HepG2 (cell line): Measurements from ENCODE around the gene PEX14. TPM values are rescaled to one million over a fixed set of nuclear protein-coding genes. Genes with fewer than 3 reads are reported as not detected.

Experiments used
- ATAC-seq: fragments of 200-7000 bp; cut with Tn5 transposase; 3 replicates; pipeline ENCODE4 v1.9.1; 2020; ENCODE audit warnings: mild to moderate bottlenecking, moderate library complexity
- BruUV-seq: library from RNA; stranded (reverse); fragments of 400-500 nt; replicated peaks from 2 replicates; lab custom pipeline; 2021; lab: Mats Ljungman, UMichigan
- CTCF ChIA-PET: fragments of 300-600 bp; formaldehyde crosslinking; extraction: SDS; loops from one replicate; lab custom pipeline; 2021; ENCODE audit warnings: low total read pairs, inconsistent platforms, low intra/inter-chr PET ratio; lab: Yijun Ruan, JAX
- POLR2A ChIA-PET: fragments of 350-600 bp; sonication (Branson Sonifier 250); formaldehyde crosslinking; loops from one replicate; lab custom pipeline; 2020; ENCODE audit warnings: antibody characterized with exemption, inconsistent platforms; lab: Yijun Ruan, JAX
- DNase-seq: peaks from one replicate; pipeline ENCODE4 v3.0.0-alpha.2; 2015; ENCODE audit warnings: low spot score
- FAIRE-seq: peaks from 3 replicates; lab custom pipeline; 2011; peaks lifted over from hg19 to GRCh38; lab: Jason Lieb, UNC
- H2AFZ ChIP-seq: one replicate; pipeline ENCODE4 v1.6.1; 2011; ENCODE audit warnings: low read length, inconsistent platforms
- H3K27ac ChIP-seq: fragments of 300-600 bp; 3 replicates; pipeline ENCODE4 v1.8.0; 2011; ENCODE audit warnings: mixed run types, mild to moderate bottlenecking, mixed read lengths, low read length, inconsistent platforms; ENCODE audit not compliant: insufficient read depth; ENCODE audit errors: extremely low read length
- H3K27me3 ChIP-seq, 2 experiments: fragments of 200-600 bp in 1 of 2; 2 replicates in 1 of 2; 3 replicates in 1 of 2; pipeline versions ENCODE4 v1.6.0 to v1.8.0; 2011; ENCODE audit warnings: low read length in 2 of 2, mild to moderate bottlenecking in 2 of 2, moderate library complexity in 2 of 2, inconsistent platforms in 1 of 2; ENCODE audit not compliant: insufficient read depth in 2 of 2, control insufficient read depth in 1 of 2
- H3K36me3 ChIP-seq, 2 experiments: fragments of 200-600 bp in 1 of 2; replicated peaks in 1 of 2; 2 replicates in 1 of 2; 3 replicates in 1 of 2; pipeline versions ENCODE4 v1.5.1 to v1.8.0; 2011; ENCODE audit warnings: low read length in 2 of 2, inconsistent platforms in 1 of 2; ENCODE audit not compliant: insufficient read depth in 2 of 2, control insufficient read depth in 1 of 2
- H3K4me1 ChIP-seq: 2 replicates; pipeline ENCODE4 v1.5.1; 2012; ENCODE audit warnings: low read length, inconsistent platforms; ENCODE audit not compliant: insufficient read depth
- H3K4me2 ChIP-seq: 2 replicates; pipeline ENCODE4 v1.6.0; 2011; ENCODE audit warnings: low read depth, low read length, inconsistent platforms
- H3K4me3 ChIP-seq, 3 experiments: fragments of 200-600 bp in 1 of 3; sonication (generic), shearing (Covaris generic) in 1 of 3; replicated peaks in 1 of 3; 2 replicates each; pipeline ENCODE4 v1.5.1; 2011 to 2016; ENCODE audit warnings: low read length in 3 of 3, inconsistent platforms in 2 of 3, low read depth in 2 of 3, mild to moderate bottlenecking in 2 of 3, control low read depth in 1 of 3, mixed read lengths in 1 of 3; ENCODE audit not compliant: insufficient read depth in 1 of 3
- H3K79me2 ChIP-seq: one replicate; pipeline ENCODE4 v1.6.1; 2011; ENCODE audit warnings: low read length, inconsistent platforms; ENCODE audit not compliant: insufficient read depth
- H3K9ac ChIP-seq: 2 replicates; pipeline ENCODE4 v1.6.0; 2011; ENCODE audit warnings: mild to moderate bottlenecking, low read depth, low read length, inconsistent platforms; ENCODE audit not compliant: insufficient read depth
- H3K9me3 ChIP-seq: 2 replicates; pipeline ENCODE4 v1.5.1; 2012; ENCODE audit warnings: mild to moderate bottlenecking, low read length
- H4K20me1 ChIP-seq: 2 replicates; pipeline ENCODE4 v1.6.0; 2011; ENCODE audit warnings: inconsistent platforms, mild to moderate bottlenecking, low read length, moderate library complexity; ENCODE audit not compliant: insufficient read depth
- BORCS8-MEF2B ChIP-seq: sonication (generic); formaldehyde crosslinking; IDR thresholded peaks from 2 replicates; pipeline ENCODE4 v1.8.0; 2022; ENCODE audit warnings: mild to moderate bottlenecking, missing genetic modification reagents
- FLYWCH1 ChIP-seq: sonication (generic); formaldehyde crosslinking; IDR thresholded peaks from 2 replicates; pipeline ENCODE4 v1.8.1; 2023; ENCODE audit warnings: mild to moderate bottlenecking, missing genetic modification reagents
- GATA4 ChIP-seq: sonication (generic); IDR thresholded peaks from 2 replicates; pipeline ENCODE4 v1.6.1; 2016; ENCODE audit warnings: antibody characterized with exemption, low read depth, borderline replicate concordance
- MYPOP ChIP-seq: sonication (generic); formaldehyde crosslinking; IDR thresholded peaks from 2 replicates; pipeline ENCODE4 v1.8.1; 2023; ENCODE audit warnings: mild to moderate bottlenecking, moderate library complexity, missing genetic modification reagents
- ZBTB49 ChIP-seq: sonication (generic); formaldehyde crosslinking; IDR thresholded peaks from 2 replicates; pipeline ENCODE4 v1.4.0; 2020; ENCODE audit warnings: missing genetic modification reagents, borderline replicate concordance
- ZNF513 ChIP-seq: sonication (generic); formaldehyde crosslinking; conservative IDR thresholded peaks from 2 replicates; pipeline ENCODE4 v1.5.0; 2020; ENCODE audit warnings: missing genetic modification reagents
- ZNF768 ChIP-seq: sonication (generic); formaldehyde crosslinking; IDR thresholded peaks from 2 replicates; pipeline ENCODE4 v1.4.0; 2020; ENCODE audit warnings: missing genetic modification reagents
- WGBS: methylation state at CpG from one replicate; pipeline ENCODE4 v1.1.6; 2017; ENCODE audit warnings: low lambda C conversion rate; 5-methylcytosine and 5-hydroxymethylcytosine counted together
- in situ Hi-C: cut with HindIII; loops from 2 replicates; pipeline ENCODE4 v1.10.0; 2017; ENCODE audit warnings: low pct_unique_long_range_greater_than_20kb; ENCODE audit not compliant: extremely low pct_ligation_motif_present
- intact Hi-C: fragments of 100-400 bp; cut with micrococcal nuclease; formaldehyde crosslinking; loops from one replicate; pipeline ENCODE4 v1.10.0; 2022; ENCODE audit not compliant: unreplicated experiment
- polyA plus RNA-seq, 8 experiments: library from polyadenylated mRNA; depleted of rRNA in 3 of 8; stranded (reverse) in 7 of 8; unstranded in 1 of 8; fragments of >200 nt; fragmentation: Illumina TruSeq in 4 of 8; extraction: Trizol in 4 of 8; gene quantifications; 2 replicates each; pipeline versions ENCODE4 v1.2.1 to v1.2.3, GENCODE V29; 2011 to 2016; ENCODE audit warnings: low read depth in 4 of 8, missing spikeins in 1 of 8, mixed read lengths in 1 of 8; ENCODE audit not compliant: insufficient read depth in 1 of 8
- total RNA-seq, 5 experiments: library from RNA; depleted of rRNA; stranded (reverse); fragments of >200 nt; fragmentation: Illumina TruSeq; extraction: Trizol; gene quantifications; 2 replicates each; pipeline ENCODE4 v1.2.3, GENCODE V29; 2016; ENCODE audit warnings: low read depth in 1 of 5
- TF ChIP-seq, protein P1 (sequence below): sonication (generic); formaldehyde crosslinking; IDR thresholded peaks from 2 replicates; pipeline ENCODE4; 2020; ENCODE audit warnings: missing genetic modification reagents, mild to moderate bottlenecking, borderline replicate concordance
- TF ChIP-seq, protein P2 (sequence below): sonication (generic); formaldehyde crosslinking; IDR thresholded peaks from 2 replicates; pipeline ENCODE4 v1.4.0; 2020; ENCODE audit warnings: mild to moderate bottlenecking, low read depth, missing genetic modification reagents

Gene PEX14
- total and polyA plus RNA-seq, 2 of the 13 experiments (the other 11 are each of a cell fraction or from before 2014, with no cell fraction given), result 6.5 to 9.9 TPM

DNA sequence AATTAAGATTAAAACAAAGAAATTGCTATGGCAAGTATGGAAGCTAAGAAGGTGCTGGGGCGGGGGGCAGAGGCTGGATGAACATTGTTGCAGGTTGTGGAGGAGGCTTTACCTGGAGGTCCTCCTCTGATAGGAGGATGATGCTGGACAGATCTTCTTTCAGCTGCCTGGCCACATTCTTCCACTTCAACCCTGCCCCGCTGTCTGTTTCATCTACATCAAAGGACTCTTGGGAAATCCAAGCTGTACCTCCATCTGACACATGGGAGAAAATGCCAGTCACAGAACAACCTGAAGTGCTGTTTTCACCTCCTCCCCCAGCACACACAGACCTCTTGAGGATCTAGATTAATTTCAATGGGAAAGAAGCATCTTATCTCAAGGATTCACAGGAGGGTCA is 7.7 kb upstream of the PEX14 start (continued):
- TF ChIP-seq, protein P1, sequence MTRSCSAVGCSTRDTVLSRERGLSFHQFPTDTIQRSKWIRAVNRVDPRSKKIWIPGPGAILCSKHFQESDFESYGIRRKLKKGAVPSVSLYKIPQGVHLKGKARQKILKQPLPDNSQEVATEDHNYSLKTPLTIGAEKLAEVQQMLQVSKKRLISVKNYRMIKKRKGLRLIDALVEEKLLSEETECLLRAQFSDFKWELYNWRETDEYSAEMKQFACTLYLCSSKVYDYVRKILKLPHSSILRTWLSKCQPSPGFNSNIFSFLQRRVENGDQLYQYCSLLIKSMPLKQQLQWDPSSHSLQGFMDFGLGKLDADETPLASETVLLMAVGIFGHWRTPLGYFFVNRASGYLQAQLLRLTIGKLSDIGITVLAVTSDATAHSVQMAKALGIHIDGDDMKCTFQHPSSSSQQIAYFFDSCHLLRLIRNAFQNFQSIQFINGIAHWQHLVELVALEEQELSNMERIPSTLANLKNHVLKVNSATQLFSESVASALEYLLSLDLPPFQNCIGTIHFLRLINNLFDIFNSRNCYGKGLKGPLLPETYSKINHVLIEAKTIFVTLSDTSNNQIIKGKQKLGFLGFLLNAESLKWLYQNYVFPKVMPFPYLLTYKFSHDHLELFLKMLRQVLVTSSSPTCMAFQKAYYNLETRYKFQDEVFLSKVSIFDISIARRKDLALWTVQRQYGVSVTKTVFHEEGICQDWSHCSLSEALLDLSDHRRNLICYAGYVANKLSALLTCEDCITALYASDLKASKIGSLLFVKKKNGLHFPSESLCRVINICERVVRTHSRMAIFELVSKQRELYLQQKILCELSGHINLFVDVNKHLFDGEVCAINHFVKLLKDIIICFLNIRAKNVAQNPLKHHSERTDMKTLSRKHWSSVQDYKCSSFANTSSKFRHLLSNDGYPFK, result no peak

- in situ Hi-C loops, result loop anchor here (10.0 kb wide), 1 partner anchor 85 kb away; no protein-coding TSS in a partner anchor
- CTCF ChIA-PET, result no interaction called here
- BruUV-seq, result no TSS peak
Observed at GRCh38 chr1:10470043-10470442, 4.7 kb upstream of the PEX14 start.

More at GRCh38 chr1:10470043-10470442, 4.7 kb upstream of the PEX14 start:
- Histone ChIP-seq H3K4me3 (no peak overlapping the region), H3K9me3 (no peaks in the 10 kb centered on the region), H3K36me3 (peaks cover 15 to 26% of the 10 kb centered on the region in 2 experiments; a peak in 4 of 5 replicates), H4K20me1 (no peaks in the 10 kb centered on the region), H3K27ac (no peak overlapping the region), H3K4me1 (peaks cover 25% of the 10 kb centered on the region), H3K9ac (no peak overlapping the region), H3K79me2 (peaks cover 7% of the 10 kb centered on the region), H2AFZ (no peak overlapping the region), H3K27me3 (no peaks in the 10 kb centered on the region; a peak in 1 of 5 replicates), H3K4me2 (no peak overlapping the region)
- ATAC-seq (no peak), FAIRE-seq (no peak), DNase-seq (no peak)
- intact Hi-C loops, result loop anchor here (5.0 kb wide), 1 partner anchor 38 kb away; the partner anchor contains the start of gene CENPS
- POLR2A ChIA-PET, result no interaction called here
- 98% methylated on average over 4 of the region's 4 CpGs for WGBS
- no peak for TF ChIP-seq FLYWCH1 (CRISPR knock-in tag)
- no peak for TF ChIP-seq GATA4
- TF ChIP-seq, protein P2, sequence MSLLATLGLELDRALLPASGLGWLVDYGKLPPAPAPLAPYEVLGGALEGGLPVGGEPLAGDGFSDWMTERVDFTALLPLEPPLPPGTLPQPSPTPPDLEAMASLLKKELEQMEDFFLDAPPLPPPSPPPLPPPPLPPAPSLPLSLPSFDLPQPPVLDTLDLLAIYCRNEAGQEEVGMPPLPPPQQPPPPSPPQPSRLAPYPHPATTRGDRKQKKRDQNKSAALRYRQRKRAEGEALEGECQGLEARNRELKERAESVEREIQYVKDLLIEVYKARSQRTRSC (CRISPR knock-in tag), result no peak
- TF ChIP-seq MYPOP (CRISPR knock-in tag), result no peak
- no peak for TF ChIP-seq BORCS8-MEF2B (CRISPR knock-in tag)
- no peak for TF ChIP-seq ZNF513
- no peak for TF ChIP-seq ZBTB49 (CRISPR knock-in tag)
- TF ChIP-seq ZNF768, result peak; percentile 72; the same call in 1 of the 2 replicates
